HG02970 (cell line): Measurements from ENCODE around the gene FBXO7.
"Not testable (repeated sequence)": the region's sequence is repeated elsewhere in the genome, so short reads cannot be mapped to it uniquely, and the experiment has no call there.

ENCODE experiments used
- ATAC-seq: cut with Tn5 transposase; IDR thresholded peaks from one replicate; pipeline ENCODE4 v1.9.1; 2021; ENCODE audit warnings: mild to moderate bottlenecking, moderate library complexity, moderate number of reproducible peaks; ENCODE audit not compliant: unreplicated experiment, low FRiP score

FBXO7 gene

GRCh38 chr22:32474635-32475467, at the start of gene FBXO7:
Gene FBXO7, plus strand, starts transcription at chr22:32474811. Its CDS starts 192 bp downstream, at chr22:32475003.
- peak; percentile 75 for ATAC-seq

GRCh38 chr22:32426881-32427280, 47.7 kb upstream of the FBXO7 start:
- no peak for ATAC-seq

GRCh38 chr22:32430352-32430751, 44.3 kb upstream of the FBXO7 start:
- ATAC-seq, result no peak

DNA sequence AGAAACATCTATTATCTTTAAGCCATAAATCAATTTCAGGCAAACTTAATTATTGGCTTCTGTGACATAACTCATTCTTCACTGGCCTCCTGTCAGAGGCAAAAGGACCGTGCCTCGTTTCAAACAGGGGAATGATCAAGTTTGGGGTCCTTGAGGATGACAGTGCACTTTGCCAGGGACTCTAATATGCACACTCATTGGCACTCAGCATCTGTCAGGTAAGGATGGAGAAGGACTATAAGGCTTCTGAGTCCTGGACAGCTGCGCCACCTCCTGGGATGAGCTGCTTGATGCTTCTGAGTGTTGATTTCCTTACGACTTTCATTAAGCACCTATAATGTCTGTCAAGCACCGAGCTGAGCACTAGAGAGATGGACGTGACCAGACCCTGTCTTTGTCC, 30.5 kb upstream of the FBXO7 start:
- no peak for ATAC-seq

DNA sequence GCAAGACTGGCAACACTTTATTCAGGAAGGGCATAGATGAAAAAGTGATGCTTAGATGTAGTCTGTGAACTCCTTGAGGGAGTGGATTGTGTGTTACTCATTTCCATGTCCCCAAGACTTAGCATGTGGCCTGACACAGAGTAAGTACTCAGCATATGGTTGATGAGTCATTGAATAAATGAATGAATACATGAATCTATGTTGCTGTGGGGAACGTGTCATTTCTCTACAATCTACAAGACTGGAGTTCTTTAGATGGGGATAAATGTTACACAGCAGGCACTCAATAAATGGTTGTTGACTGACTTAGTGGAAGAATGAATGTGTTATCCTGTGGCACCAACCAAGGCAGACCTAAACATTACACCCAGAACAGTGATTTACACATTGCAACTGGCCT, 28.3 kb upstream of the FBXO7 start:
- no peak for ATAC-seq

GRCh38 chr22:32448980-32449379, 25.6 kb upstream of the FBXO7 start:
- no peak for ATAC-seq

- no peak for ATAC-seq
Observed at GRCh38 chr22:32457031-32457430, 17.6 kb upstream of the FBXO7 start.

- ATAC-seq, result no peak
Observed at GRCh38 chr22:32462452-32462851, 12.2 kb upstream of the FBXO7 start.

- ATAC-seq, result no peak
Observed at GRCh38 chr22:32465661-32466060, 8.9 kb upstream of the FBXO7 start.

DNA sequence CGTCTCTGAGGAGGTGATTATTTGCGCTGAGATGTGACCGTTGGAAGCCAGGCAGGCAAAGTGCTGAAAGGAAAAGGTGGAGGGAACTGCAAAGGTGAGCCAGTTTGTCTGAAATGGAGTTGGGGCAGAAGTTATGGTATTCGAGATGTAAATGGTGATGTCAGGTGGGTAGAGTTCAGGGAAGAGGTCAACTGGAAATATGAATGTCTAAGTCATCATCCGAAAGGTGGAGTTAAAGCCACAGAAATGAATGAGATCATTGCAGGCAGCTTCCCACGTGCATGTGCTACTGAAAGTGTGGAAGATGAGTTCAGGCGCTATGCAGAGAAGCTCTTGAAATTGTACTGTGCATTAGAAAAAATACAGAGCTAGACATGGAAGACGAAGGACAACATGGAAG, 8.1 kb upstream of the FBXO7 start:
- ATAC-seq, result no peak

- no peak for ATAC-seq
Observed at GRCh38 chr22:32469799-32470212, 4.8 kb upstream of the FBXO7 start.

DNA sequence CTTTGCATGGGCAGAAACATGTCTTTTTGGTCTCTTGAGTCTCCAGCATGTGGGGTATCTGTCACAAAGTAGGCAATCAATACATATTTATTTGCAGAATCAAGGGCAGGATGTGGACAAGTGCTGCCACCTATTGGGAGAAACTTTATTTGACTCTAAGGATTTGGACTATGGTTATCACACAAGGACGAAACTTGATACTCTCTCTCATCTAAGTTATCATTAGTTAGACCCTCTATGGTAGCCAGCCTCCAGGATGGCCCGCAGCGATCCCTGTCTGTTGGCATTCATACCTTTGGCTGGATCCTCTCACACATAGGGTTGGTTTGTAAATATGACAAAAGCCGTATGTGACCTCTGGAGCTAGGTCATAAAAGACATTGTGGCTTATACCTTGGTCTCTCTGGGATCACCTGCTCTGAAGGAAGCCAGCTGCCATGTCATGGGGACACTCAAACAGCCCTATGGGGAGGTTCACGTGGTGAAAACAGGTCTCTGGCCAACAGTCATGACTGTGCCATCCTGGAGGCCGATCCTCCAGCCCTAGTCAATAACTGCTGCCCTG, 1.1 kb upstream of the FBXO7 start:
- no peak for ATAC-seq

DNA sequence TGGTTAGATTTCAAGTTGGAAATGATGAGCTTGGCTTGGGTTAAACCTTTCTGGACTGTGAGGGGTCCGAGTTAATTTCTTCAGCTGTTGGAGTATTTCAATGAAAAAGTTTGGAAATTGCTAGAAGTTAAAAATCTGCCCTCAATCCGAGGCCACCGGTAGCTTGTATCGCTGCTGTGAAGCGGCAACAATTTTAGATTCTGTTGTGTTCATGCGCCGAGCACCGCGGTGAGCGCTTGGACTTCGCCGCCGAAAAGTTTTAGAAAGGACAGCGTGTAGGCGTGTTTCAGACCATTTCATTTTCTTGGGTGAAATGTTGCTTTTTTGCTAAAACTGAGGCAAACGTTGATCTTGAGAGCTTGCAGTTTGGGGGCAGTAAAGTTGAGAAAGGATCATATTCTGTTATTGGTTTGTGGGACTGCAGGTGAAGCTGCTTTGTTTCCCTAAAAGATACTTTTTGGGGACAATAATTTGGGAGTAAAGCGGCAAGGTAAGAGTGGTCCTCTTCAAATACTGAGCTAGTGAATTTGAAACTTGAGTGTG, 928 bp downstream of the FBXO7 start:
- no peak for ATAC-seq

- ATAC-seq, result no peak
Observed at GRCh38 chr22:32476281-32477195, 1.9 kb downstream of the FBXO7 start.

GRCh38 chr22:32477596-32477995, 3.0 kb downstream of the FBXO7 start:
- no peak for ATAC-seq

- not testable (repeated sequence) for ATAC-seq
Observed at GRCh38 chr22:32478552-32478951, 3.9 kb downstream of the FBXO7 start.

DNA sequence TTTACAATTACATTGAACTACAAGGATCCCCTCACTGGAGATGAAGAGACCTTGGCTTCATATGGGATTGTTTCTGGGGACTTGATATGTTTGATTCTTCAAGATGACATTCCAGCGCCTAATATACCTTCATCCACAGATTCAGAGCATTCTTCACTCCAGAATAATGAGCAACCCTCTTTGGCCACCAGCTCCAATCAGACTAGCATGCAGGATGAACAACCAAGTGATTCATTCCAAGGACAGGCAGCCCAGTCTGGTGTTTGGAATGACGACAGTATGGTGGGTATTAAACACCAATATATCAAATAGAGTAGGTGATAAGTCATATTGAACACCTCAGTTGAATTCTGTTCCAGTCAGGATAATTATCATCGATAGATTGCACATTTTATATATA, 4.4 kb downstream of the FBXO7 start:
- ATAC-seq, result no peak

DNA sequence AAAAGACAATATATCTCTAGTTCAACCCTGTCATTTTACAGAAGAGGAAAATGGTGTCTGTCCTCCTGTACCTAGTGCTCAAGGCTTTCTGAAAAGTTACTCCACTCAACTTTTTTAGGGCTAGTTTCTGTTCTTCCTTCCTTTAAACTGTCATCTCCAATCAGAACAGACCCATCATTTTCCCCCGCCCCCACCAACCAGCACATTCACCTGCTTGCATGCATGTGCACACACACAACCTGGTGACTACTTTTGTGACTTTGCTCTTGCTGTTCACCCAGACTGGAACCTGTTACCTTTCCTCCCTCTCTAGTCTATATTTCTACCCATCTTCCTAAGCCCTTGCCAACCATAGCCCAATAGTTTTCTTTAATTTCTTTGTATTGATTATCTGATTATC, 5.6 kb downstream of the FBXO7 start:
- ATAC-seq, result no peak

- no peak for ATAC-seq
Observed at GRCh38 chr22:32482708-32483107, 8.1 kb downstream of the FBXO7 start.

DNA sequence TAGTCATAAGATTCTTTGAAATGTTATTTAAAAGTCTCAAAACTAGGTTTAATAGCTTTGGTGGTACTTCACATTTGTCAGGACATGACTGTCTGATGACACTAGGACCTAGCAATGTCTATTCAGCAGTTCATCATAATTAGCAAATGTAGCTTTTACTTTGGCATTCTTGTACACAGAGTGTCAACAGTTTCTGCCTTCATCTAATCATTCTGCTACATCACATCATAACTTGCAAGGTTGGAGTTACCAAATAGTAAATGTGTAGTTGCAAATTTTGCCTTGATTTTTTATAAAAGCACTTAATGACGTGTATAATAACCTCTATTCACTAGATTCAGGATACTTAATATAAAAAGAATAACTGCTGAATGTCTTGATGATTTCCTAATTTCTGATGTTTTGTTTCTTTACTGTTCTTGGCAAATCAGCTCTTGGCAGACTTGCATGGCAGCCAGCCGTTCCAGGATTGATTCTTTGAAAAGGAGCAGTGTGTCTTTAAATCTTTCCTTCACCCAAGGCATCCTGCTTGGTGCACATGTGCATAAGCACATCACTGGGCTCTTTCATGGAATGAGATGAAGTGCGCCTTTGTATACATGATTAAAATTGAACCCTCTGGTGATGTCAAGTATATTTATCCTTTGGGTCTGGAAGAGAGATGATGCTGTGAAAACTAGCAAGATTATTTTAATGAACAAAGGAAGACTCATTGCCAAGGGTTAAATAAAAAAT, 12.2 kb downstream of the FBXO7 start:
- ATAC-seq, result no peak
